Measurements from ENCODE around the gene PPIB. TPM values are rescaled to one million over a fixed set of nuclear protein-coding genes. Genes with fewer than 3 reads are reported as not detected.

The PPIB gene
- total and polyA plus RNA-seq, 4 donors = 379 to 768 (median 632) TPM

GRCh38 chr15:64131547-64131946, 31.3 kb downstream of the PPIB start:
- TF ChIP-seq SP1 (IDR thresholded peaks at IDR 0.05) (no peak), FOXA2 (IDR thresholded peaks at IDR 0.05) (no peak), GABPA (IDR thresholded peaks at IDR 0.05 in 1 of 2, conservative IDR thresholded peaks at IDR 0.05 in 1 of 2) (no peak), NR2F2 (IDR thresholded peaks at IDR 0.05) (no peak), TAF1 (conservative IDR thresholded peaks at IDR 0.05) (no peak), RXRA (IDR thresholded peaks at IDR 0.05) (no peak), JUND (IDR thresholded peaks at IDR 0.05) (no peak), MAX (IDR thresholded peaks at IDR 0.05) (no peak), HNF4G (IDR thresholded peaks at IDR 0.05) (no peak), EGR1 (IDR thresholded peaks at IDR 0.05; ENCODE audit: low read depth in 2 of 2) (no peak), YY1 (IDR thresholded peaks at IDR 0.05) (no peak), HNF4A (conservative IDR thresholded peaks at IDR 0.05) (no peak), FOXA1 (IDR thresholded peaks at IDR 0.05) (no peak)
- TF ChIP-seq, protein P1, sequence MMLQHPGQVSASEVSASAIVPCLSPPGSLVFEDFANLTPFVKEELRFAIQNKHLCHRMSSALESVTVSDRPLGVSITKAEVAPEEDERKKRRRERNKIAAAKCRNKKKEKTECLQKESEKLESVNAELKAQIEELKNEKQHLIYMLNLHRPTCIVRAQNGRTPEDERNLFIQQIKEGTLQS (IDR thresholded peaks at IDR 0.05) = no peak
- TF ChIP-seq, protein P2, sequence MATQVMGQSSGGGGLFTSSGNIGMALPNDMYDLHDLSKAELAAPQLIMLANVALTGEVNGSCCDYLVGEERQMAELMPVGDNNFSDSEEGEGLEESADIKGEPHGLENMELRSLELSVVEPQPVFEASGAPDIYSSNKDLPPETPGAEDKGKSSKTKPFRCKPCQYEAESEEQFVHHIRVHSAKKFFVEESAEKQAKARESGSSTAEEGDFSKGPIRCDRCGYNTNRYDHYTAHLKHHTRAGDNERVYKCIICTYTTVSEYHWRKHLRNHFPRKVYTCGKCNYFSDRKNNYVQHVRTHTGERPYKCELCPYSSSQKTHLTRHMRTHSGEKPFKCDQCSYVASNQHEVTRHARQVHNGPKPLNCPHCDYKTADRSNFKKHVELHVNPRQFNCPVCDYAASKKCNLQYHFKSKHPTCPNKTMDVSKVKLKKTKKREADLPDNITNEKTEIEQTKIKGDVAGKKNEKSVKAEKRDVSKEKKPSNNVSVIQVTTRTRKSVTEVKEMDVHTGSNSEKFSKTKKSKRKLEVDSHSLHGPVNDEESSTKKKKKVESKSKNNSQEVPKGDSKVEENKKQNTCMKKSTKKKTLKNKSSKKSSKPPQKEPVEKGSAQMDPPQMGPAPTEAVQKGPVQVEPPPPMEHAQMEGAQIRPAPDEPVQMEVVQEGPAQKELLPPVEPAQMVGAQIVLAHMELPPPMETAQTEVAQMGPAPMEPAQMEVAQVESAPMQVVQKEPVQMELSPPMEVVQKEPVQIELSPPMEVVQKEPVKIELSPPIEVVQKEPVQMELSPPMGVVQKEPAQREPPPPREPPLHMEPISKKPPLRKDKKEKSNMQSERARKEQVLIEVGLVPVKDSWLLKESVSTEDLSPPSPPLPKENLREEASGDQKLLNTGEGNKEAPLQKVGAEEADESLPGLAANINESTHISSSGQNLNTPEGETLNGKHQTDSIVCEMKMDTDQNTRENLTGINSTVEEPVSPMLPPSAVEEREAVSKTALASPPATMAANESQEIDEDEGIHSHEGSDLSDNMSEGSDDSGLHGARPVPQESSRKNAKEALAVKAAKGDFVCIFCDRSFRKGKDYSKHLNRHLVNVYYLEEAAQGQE (IDR thresholded peaks at IDR 0.05) = no peak
- TF ChIP-seq, protein P3, sequence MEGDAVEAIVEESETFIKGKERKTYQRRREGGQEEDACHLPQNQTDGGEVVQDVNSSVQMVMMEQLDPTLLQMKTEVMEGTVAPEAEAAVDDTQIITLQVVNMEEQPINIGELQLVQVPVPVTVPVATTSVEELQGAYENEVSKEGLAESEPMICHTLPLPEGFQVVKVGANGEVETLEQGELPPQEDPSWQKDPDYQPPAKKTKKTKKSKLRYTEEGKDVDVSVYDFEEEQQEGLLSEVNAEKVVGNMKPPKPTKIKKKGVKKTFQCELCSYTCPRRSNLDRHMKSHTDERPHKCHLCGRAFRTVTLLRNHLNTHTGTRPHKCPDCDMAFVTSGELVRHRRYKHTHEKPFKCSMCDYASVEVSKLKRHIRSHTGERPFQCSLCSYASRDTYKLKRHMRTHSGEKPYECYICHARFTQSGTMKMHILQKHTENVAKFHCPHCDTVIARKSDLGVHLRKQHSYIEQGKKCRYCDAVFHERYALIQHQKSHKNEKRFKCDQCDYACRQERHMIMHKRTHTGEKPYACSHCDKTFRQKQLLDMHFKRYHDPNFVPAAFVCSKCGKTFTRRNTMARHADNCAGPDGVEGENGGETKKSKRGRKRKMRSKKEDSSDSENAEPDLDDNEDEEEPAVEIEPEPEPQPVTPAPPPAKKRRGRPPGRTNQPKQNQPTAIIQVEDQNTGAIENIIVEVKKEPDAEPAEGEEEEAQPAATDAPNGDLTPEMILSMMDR (IDR thresholded peaks at IDR 0.05; ENCODE audit: low read depth, low read length, missing input control) = no peak
- no peaks in the 10 kb centered on the region for H3K27me3 ChIP-seq (ENCODE audit: control insufficient read depth in 4 of 4, insufficient read depth in 4 of 4, low read length in 3 of 4)
- WGBS = 94% methylated on average over 7 of the region's 7 CpGs
- H3K36me3 ChIP-seq (ENCODE audit: control insufficient read depth in 4 of 4, insufficient read depth in 3 of 4, low read depth in 1 of 4, low read length in 3 of 4) = peaks cover 21 to 86% (median 76%) of the 10 kb centered on the region in 4 donors
- DNase-seq (ENCODE audit: low spot score) = no peak
- H3K9ac ChIP-seq (ENCODE audit: low read depth in 1 of 2, low read length in 2 of 2) = no peak overlapping the region
- no peaks in the 10 kb centered on the region for H3K9me3 ChIP-seq (ENCODE audit: control insufficient read depth in 4 of 4, low read length in 3 of 4)
- H3K27ac ChIP-seq (ENCODE audit: low read depth in 1 of 2, low read length in 2 of 2) = no peak overlapping the region
- H3K4me1 ChIP-seq (ENCODE audit: control insufficient read depth in 4 of 4, insufficient read depth in 4 of 4, low read length in 3 of 4) = no peaks in the 10 kb centered on the region
- H3K4me3 ChIP-seq (ENCODE audit: low read depth in 1 of 3, low read length in 3 of 3) = no peak overlapping the region

DNA sequence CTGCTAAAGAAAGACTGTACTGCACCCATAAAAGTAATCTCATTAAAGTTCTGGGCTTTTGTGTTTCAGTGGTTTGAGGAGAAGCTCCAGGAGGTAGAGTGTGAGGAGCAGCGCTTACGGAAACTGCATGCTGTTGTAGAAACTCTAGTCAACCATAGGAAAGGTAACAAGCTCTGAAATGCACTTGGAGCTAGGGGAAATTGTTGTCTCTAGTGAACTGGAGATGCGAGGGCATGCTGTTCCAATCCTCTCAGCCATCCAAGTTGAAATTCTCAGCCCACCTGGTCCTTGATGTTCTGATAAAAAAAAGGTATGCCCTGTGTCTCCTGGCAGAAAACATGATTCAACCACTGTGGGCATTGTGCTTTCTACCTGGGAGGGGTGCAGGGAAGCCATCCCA, 32.7 kb downstream of the PPIB start:
- H3K4me1 ChIP-seq (ENCODE audit: control insufficient read depth in 4 of 4, insufficient read depth in 4 of 4, low read length in 3 of 4) = no peaks in the 10 kb centered on the region
- no peak overlapping the region for H3K4me3 ChIP-seq (ENCODE audit: low read depth in 1 of 3, low read length in 3 of 3)
- H3K9ac ChIP-seq (ENCODE audit: low read depth in 1 of 2, low read length in 2 of 2) = no peak overlapping the region
- H3K27ac ChIP-seq (ENCODE audit: low read depth in 1 of 2, low read length in 2 of 2) = no peak overlapping the region
- over 99% methylated on average over 3 of the region's 3 CpGs for WGBS
- no peaks in the 10 kb centered on the region for H3K27me3 ChIP-seq (ENCODE audit: control insufficient read depth in 4 of 4, insufficient read depth in 4 of 4, low read length in 3 of 4)
- H3K9me3 ChIP-seq (ENCODE audit: control insufficient read depth in 4 of 4, low read length in 3 of 4) = no peaks in the 10 kb centered on the region
- peaks cover 24 to 82% (median 75%) of the 10 kb centered on the region in 4 donors for H3K36me3 ChIP-seq (ENCODE audit: control insufficient read depth in 4 of 4, insufficient read depth in 3 of 4, low read depth in 1 of 4, low read length in 3 of 4)
- TF ChIP-seq GABPA (IDR thresholded peaks at IDR 0.05 in 1 of 2, conservative IDR thresholded peaks at IDR 0.05 in 1 of 2) = no peak
- no peak for TF ChIP-seq EGR1 (IDR thresholded peaks at IDR 0.05; ENCODE audit: low read depth in 2 of 2)
- no peak for TF ChIP-seq TAF1 (conservative IDR thresholded peaks at IDR 0.05)
- TF ChIP-seq NR2F2 (IDR thresholded peaks at IDR 0.05) = no peak
- no peak for TF ChIP-seq SP1 (IDR thresholded peaks at IDR 0.05)
- no peak for TF ChIP-seq YY1 (IDR thresholded peaks at IDR 0.05)
- TF ChIP-seq, protein P3 (IDR thresholded peaks at IDR 0.05; ENCODE audit: low read depth, low read length, missing input control) = no peak
- no peak for TF ChIP-seq RAD21 (IDR thresholded peaks at IDR 0.05)
- no peak for TF ChIP-seq RXRA (IDR thresholded peaks at IDR 0.05)
- DNase-seq (ENCODE audit: low spot score) = no peak
